H1 (cell line): Measurements from ENCODE around the gene SCGB1A1. TPM values are rescaled to one million over a fixed set of nuclear protein-coding genes. Genes with fewer than 3 reads are reported as not detected.

Experiments used
- ATF3 ChIP-seq: IDR thresholded peaks from 2 replicates; pipeline ENCODE4 v1.6.1; 2011; ENCODE audit warnings: low read depth, mild to moderate bottlenecking, low read length; ENCODE audit not compliant: insufficient read depth
- BCL11A ChIP-seq, 2 experiments: IDR thresholded peaks; one replicate each; pipeline ENCODE4 v1.6.1; 2011; ENCODE audit warnings: low read depth in 2 of 2, low read length in 2 of 2, mild to moderate bottlenecking in 2 of 2
- MAFK ChIP-seq: IDR thresholded peaks from 2 replicates; pipeline ENCODE4 v1.6.1; 2012; ENCODE audit warnings: low read depth, mild to moderate bottlenecking, improper control_type of control experiment, low read length
- NANOG ChIP-seq: IDR thresholded peaks from 2 replicates; pipeline ENCODE4 v1.6.1; 2011; ENCODE audit warnings: low read length, low read depth, mild to moderate bottlenecking, inconsistent platforms; ENCODE audit not compliant: insufficient read depth, poor library complexity, severe bottlenecking
- RNF2 ChIP-seq: fragments of 200-900, 300-1000 bp; sonication (generic); IDR thresholded peaks from 2 replicates; pipeline ENCODE4 v1.7.1; 2016; ENCODE audit warnings: borderline replicate concordance, low read depth, mild to moderate bottlenecking, antibody characterized with exemption, low read length; ENCODE audit not compliant: poor library complexity, severe bottlenecking; ENCODE audit errors: missing control alignments
- polyA plus RNA-seq, 7 experiments: library from polyadenylated mRNA; depleted of rRNA in 3 of 7; stranded (reverse) in 5 of 7; unstranded in 2 of 7; fragments of >200 nt in 5 of 7; fragments of 200-250 nt in 2 of 7; gene quantifications; 1 replicate in 5 of 7; 2 replicates in 1 of 7; 4 replicates in 1 of 7; pipeline versions ENCODE4 v1.2.1 to v1.2.3, GENCODE V29; 2011 to 2013; ENCODE audit warnings: missing spikeins in 2 of 7, mixed read lengths in 2 of 7
- total RNA-seq: library from RNA; stranded (reverse); fragmentation: NEBNext Ultra II Directional; extraction: Animal tissue kit (Norgen Biotek cat#: 25700); gene quantifications from 2 replicates; pipeline ENCODE4 v1.2.1, GENCODE V29; 2021
- TF ChIP-seq, protein P1 (sequence below): IDR thresholded peaks from 2 replicates; pipeline ENCODE4 v1.6.1; 2012; ENCODE audit warnings: low read length, inconsistent platforms

The SCGB1A1 gene
- total and polyA plus RNA-seq, 2 of the 8 experiments (the other 6 are each of a cell fraction or from before 2014, with no cell fraction given), result not detected

GRCh38 chr11:62398011-62398994 is 20.5 kb upstream of the SCGB1A1 start (continued):
- TF ChIP-seq ATF3, result no peak
- no peak for TF ChIP-seq BCL11A (IDR thresholded peaks at IDR 0.05; ENCODE audit: low read depth in 2 of 2, low read length in 2 of 2)
- TF ChIP-seq MAFK, result no peak
- TF ChIP-seq, protein P1, sequence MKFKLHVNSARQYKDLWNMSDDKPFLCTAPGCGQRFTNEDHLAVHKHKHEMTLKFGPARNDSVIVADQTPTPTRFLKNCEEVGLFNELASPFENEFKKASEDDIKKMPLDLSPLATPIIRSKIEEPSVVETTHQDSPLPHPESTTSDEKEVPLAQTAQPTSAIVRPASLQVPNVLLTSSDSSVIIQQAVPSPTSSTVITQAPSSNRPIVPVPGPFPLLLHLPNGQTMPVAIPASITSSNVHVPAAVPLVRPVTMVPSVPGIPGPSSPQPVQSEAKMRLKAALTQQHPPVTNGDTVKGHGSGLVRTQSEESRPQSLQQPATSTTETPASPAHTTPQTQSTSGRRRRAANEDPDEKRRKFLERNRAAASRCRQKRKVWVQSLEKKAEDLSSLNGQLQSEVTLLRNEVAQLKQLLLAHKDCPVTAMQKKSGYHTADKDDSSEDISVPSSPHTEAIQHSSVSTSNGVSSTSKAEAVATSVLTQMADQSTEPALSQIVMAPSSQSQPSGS, result no peak
- TF ChIP-seq NANOG, result no peak
- no peak for TF ChIP-seq RNF2
- TF ChIP-seq, all 59 proteins: peak for 0
